GM12878 (cell line): ENCODE results near the gene PRR35. TPM values are rescaled to one million over a fixed set of nuclear protein-coding genes. Genes with fewer than 3 reads are reported as not detected.

ENCODE experiments used
- ATAC-seq: fragments of 200-7000 bp; cut with Tn5 transposase; 3 replicates; pipeline ENCODE4 v1.9.1; 2020; ENCODE audit warnings: mild to moderate bottlenecking, moderate library complexity
- BruUV-seq: library from RNA; stranded (reverse); fragments of 400-500 nt; replicated peaks from 2 replicates; lab custom pipeline; 2021; lab: Mats Ljungman, UMichigan
- CTCF ChIA-PET: fragments of 300-600 bp; sonication (Branson Sonifier 250); formaldehyde crosslinking; extraction: SDS; loops from one replicate; lab custom pipeline; 2021; ENCODE audit warnings: inconsistent platforms; lab: Yijun Ruan, JAX
- POLR2A ChIA-PET: fragments of 350-600 bp; formaldehyde crosslinking; extraction: SDS; loops from one replicate; lab custom pipeline; 2021; ENCODE audit warnings: inconsistent platforms; lab: Charles Lee
- RAD21 ChIA-PET: fragments of 300-600 bp; sonication (Branson Sonifier 250); formaldehyde crosslinking; loops from one replicate; lab custom pipeline; 2023; ENCODE audit warnings: antibody characterized with exemption; ENCODE audit not compliant: unreplicated experiment; lab: Charles Lee
- SMC1A ChIA-PET: fragments of 300-600 bp; sonication (Branson Sonifier 250); formaldehyde crosslinking; loops from one replicate; lab custom pipeline; 2023; ENCODE audit not compliant: unreplicated experiment, uncharacterized antibody; lab: Charles Lee
- DNase-seq: peaks from one replicate; pipeline ENCODE4 v3.0.0-alpha.2; 2011; ENCODE audit warnings: low read depth, low spot score
- FAIRE-seq: peaks from 3 replicates; lab custom pipeline; 2011; peaks lifted over from hg19 to GRCh38; lab: Jason Lieb, UNC
- H2AFZ ChIP-seq: 2 replicates; pipeline ENCODE4 v1.6.0; 2011; ENCODE audit warnings: low read depth, low read length, control low read depth; ENCODE audit not compliant: control insufficient read depth
- H3K27ac ChIP-seq: 2 replicates; pipeline ENCODE4 v1.5.1; 2011; ENCODE audit warnings: control low read depth; ENCODE audit not compliant: control insufficient read depth, insufficient read depth
- H3K27me3 ChIP-seq, 2 experiments: replicated peaks in 1 of 2; 2 replicates each; pipeline versions ENCODE4 v1.6.0 to v1.6.1; 2011; ENCODE audit warnings: low read length in 1 of 2; ENCODE audit not compliant: control insufficient read depth in 2 of 2, insufficient read depth in 2 of 2
- H3K36me3 ChIP-seq, 2 experiments: 2 replicates each; pipeline ENCODE4 v1.5.1; 2011; ENCODE audit warnings: low read length in 1 of 2; ENCODE audit not compliant: control insufficient read depth in 2 of 2, insufficient read depth in 2 of 2
- H3K4me1 ChIP-seq: 2 replicates; pipeline ENCODE4 v1.6.1; 2011; ENCODE audit warnings: mild to moderate bottlenecking, low read length, moderate library complexity, mixed read lengths; ENCODE audit not compliant: control insufficient read depth, insufficient read depth
- H3K4me2 ChIP-seq: 2 replicates; pipeline ENCODE4 v1.6.0; 2011; ENCODE audit warnings: control low read depth; ENCODE audit not compliant: control insufficient read depth, insufficient read depth
- H3K4me3 ChIP-seq: fragments of 200-600 bp; sonication (generic); 2 replicates; pipeline ENCODE4 v1.5.1; 2016
- H3K79me2 ChIP-seq: 2 replicates; pipeline ENCODE4 v1.6.0; 2011; ENCODE audit warnings: low read length; ENCODE audit not compliant: control insufficient read depth, insufficient read depth
- H3K9ac ChIP-seq: 2 replicates; pipeline ENCODE4 v1.8.0; 2011; ENCODE audit warnings: low read length, control low read depth, mixed read lengths; ENCODE audit not compliant: control insufficient read depth, insufficient read depth
- H3K9me3 ChIP-seq: replicated peaks from 3 replicates; pipeline ENCODE4 v1.5.1; 2011; ENCODE audit warnings: mild to moderate bottlenecking, low read length; ENCODE audit not compliant: control insufficient read depth, insufficient read depth
- H4K20me1 ChIP-seq: 2 replicates; pipeline ENCODE4 v1.6.0; 2011; ENCODE audit not compliant: control insufficient read depth, insufficient read depth
- BCLAF1 ChIP-seq: fragments of 450-650 bp; IDR thresholded peaks from 2 replicates; pipeline ENCODE4 v1.6.1; 2017; ENCODE audit warnings: antibody characterized with exemption, mild to moderate bottlenecking, moderate library complexity
- CHD4 ChIP-seq: fragments of 200-600 bp; sonication (generic); IDR thresholded peaks from 2 replicates; pipeline ENCODE4 v1.6.1; 2016; ENCODE audit warnings: mild to moderate bottlenecking
- ZNF274 ChIP-seq: IDR thresholded peaks from one replicate; pipeline ENCODE4 v1.8.0; 2011; ENCODE audit not compliant: insufficient read length, insufficient read depth
- WGBS: methylation state at CpG from one replicate; pipeline ENCODE4 v1.1.6; 2016; ENCODE audit warnings: low lambda C conversion rate; ENCODE audit not compliant: insufficient replicate concordance, insufficient coverage; ENCODE audit errors: missing lambda C conversion rate; 5-methylcytosine and 5-hydroxymethylcytosine counted together
- in situ Hi-C: fragments of 300-500 bp; cut with MboI; formaldehyde crosslinking; loops from 9 replicates; pipeline ENCODE4 v1.14.3; 2018; ENCODE audit warnings: mixed read lengths
- intact Hi-C: fragments of 100-400 bp; cut with micrococcal nuclease; formaldehyde crosslinking; loops from one replicate; pipeline ENCODE4 v1.14.2; 2022; ENCODE audit not compliant: unreplicated experiment
- polyA plus RNA-seq, 11 experiments: library from polyadenylated mRNA; depleted of rRNA in 4 of 11; unstranded in 6 of 11; stranded (reverse) in 5 of 11; fragments of >200 nt; fragmentation: Nextera tagmentation in 4 of 11; fragmentation: Illumina TruSeq in 1 of 11; extraction: Ambion mirVana in 4 of 11; extraction: Trizol in 1 of 11; gene quantifications; 1 replicate in 1 of 11; 2 replicates in 10 of 11; pipeline versions ENCODE4 v1.2.1 to v1.2.3, GENCODE V29; 2011 to 2016; ENCODE audit warnings: inconsistent platforms in 2 of 11, missing spikeins in 2 of 11, low read depth in 1 of 11
- total RNA-seq, 4 experiments: library from RNA; depleted of rRNA in 3 of 4; stranded (reverse); fragments of >200 nt in 3 of 4; fragmentation: Illumina TruSeq in 1 of 4; extraction: Trizol in 1 of 4; gene quantifications; 2 replicates each; pipeline versions ENCODE4 v1.2.1 to v1.2.3, GENCODE V29; 2013 to 2021

The PRR35 gene
- total and polyA plus RNA-seq, 10 of the 15 experiments (the other 5 are each of a cell fraction or from before 2014, with no cell fraction given), result not detected

GRCh38 chr16:576197-576822, 16.1 kb downstream of the PRR35 start:
- 82% methylated on average over 21 of the region's 21 CpGs for WGBS

More at GRCh38 chr16:576197-576822, 16.1 kb downstream of the PRR35 start:
- Histone ChIP-seq H3K4me1 (no peaks in the 10 kb centered on the region), H3K9me3 (no peaks in the 10 kb centered on the region), H3K4me2 (no peak overlapping the region), H3K79me2 (no peaks in the 10 kb centered on the region), H3K36me3 (no peaks in the 10 kb centered on the region; a peak in 2 of 4 replicates), H3K4me3 (no peak overlapping the region), H3K9ac (no peak overlapping the region), H2AFZ (no peak overlapping the region), H3K27ac (no peak overlapping the region), H3K27me3 (no peaks in the 10 kb centered on the region), H4K20me1 (no peaks in the 10 kb centered on the region)
- intact Hi-C loops, result no loop called here
- DNase-seq (no peak), FAIRE-seq (no peak), ATAC-seq (no peak)
- TF ChIP-seq ZNF274 (no peak), BCLAF1 (no peak), CHD4 (no peak)
- BruUV-seq, result no TSS peak
- in situ Hi-C loops, result no loop called here
- POLR2A ChIA-PET, result no interaction called here
- SMC1A ChIA-PET, result no interaction called here
- CTCF ChIA-PET, result interaction anchor here (1.0 kb wide), 1 partner anchor 60 kb away, joined by 4 read pairs; the partner anchor contains the start of gene METTL26
- RAD21 ChIA-PET, result no interaction called here
